SK-N-SH treated with all-trans-retinoic acid at 6 μM for 48 hours (cell line): ENCODE data around the gene NPAS2.

Experiments used
- ATAC-seq: fragments of 200-7000 bp; cut with Tn5 transposase; 3 replicates; pipeline ENCODE4 v1.9.1; 2020; ENCODE audit warnings: mild to moderate bottlenecking, moderate library complexity
- ARNTL ChIP-seq: fragments of 450-650 bp; formaldehyde crosslinking; IDR thresholded peaks from 2 replicates; pipeline ENCODE4 v1.5.0; 2020; ENCODE audit warnings: low read depth, mild to moderate bottlenecking, moderate library complexity, borderline replicate concordance
- BACH2 ChIP-seq: fragments of 250-450 bp; sonication (Bioruptor Pico); IDR thresholded peaks from 2 replicates; pipeline ENCODE4 v1.9.0; 2021; ENCODE audit warnings: mild to moderate bottlenecking, borderline replicate concordance
- CREB5 ChIP-seq: fragments of 250-450 bp; sonication (Bioruptor Pico); IDR thresholded peaks from 2 replicates; pipeline ENCODE4 v1.5.1; 2020; ENCODE audit warnings: low read depth, mild to moderate bottlenecking, moderate library complexity
- CSDC2 ChIP-seq: fragments of 250-450 bp; sonication (Bioruptor Pico); IDR thresholded peaks from 2 replicates; pipeline ENCODE4 v1.5.0; 2020; ENCODE audit warnings: mild to moderate bottlenecking, moderate library complexity
- CSRNP3 ChIP-seq: fragments of 250-450 bp; sonication (Bioruptor Pico); IDR thresholded peaks from 2 replicates; pipeline ENCODE4 v1.5.1; 2021; ENCODE audit warnings: mild to moderate bottlenecking, moderate library complexity
- ESRRG ChIP-seq: fragments of 250-450 bp; sonication (Bioruptor Pico); IDR thresholded peaks from 2 replicates; pipeline ENCODE4 v1.6.1; 2021; ENCODE audit warnings: mild to moderate bottlenecking
- GLIS3 ChIP-seq: fragments of 250-450 bp; sonication (Bioruptor Pico); IDR thresholded peaks from 2 replicates; pipeline ENCODE4 v1.5.0; 2020; ENCODE audit warnings: mild to moderate bottlenecking, moderate library complexity
- ISL1 ChIP-seq: fragments of 250-450 bp; sonication (Bioruptor Pico); IDR thresholded peaks from 2 replicates; pipeline ENCODE4 v2.1.2; 2022; ENCODE audit warnings: mild to moderate bottlenecking, moderate library complexity
- OSR1 ChIP-seq: fragments of 250-450 bp; sonication (Bioruptor Pico); IDR thresholded peaks from 2 replicates; pipeline ENCODE4 v1.8.0; 2022; ENCODE audit warnings: moderate library complexity, mild to moderate bottlenecking, inconsistent platforms
- PATZ1 ChIP-seq: fragments of 250-450 bp; sonication (Bioruptor Pico); IDR thresholded peaks from 2 replicates; pipeline ENCODE4 v1.8.0; 2020; ENCODE audit warnings: mild to moderate bottlenecking, moderate library complexity, borderline replicate concordance
- POU6F1 ChIP-seq: fragments of 250-450 bp; sonication (Bioruptor Pico); IDR thresholded peaks from 2 replicates; pipeline ENCODE4 v1.8.0; 2021; ENCODE audit warnings: low read depth, mild to moderate bottlenecking, moderate library complexity, borderline replicate concordance
- RARB ChIP-seq: fragments of 250-450 bp; sonication (Bioruptor Pico); IDR thresholded peaks from 2 replicates; pipeline ENCODE4 v1.8.0; 2021; ENCODE audit warnings: mild to moderate bottlenecking, moderate library complexity
- SNAI2 ChIP-seq: fragments of 250-450 bp; sonication (Bioruptor Pico); IDR thresholded peaks from 2 replicates; pipeline ENCODE4 v1.5.0; 2020; ENCODE audit warnings: mild to moderate bottlenecking, moderate library complexity
- TCF4 ChIP-seq: fragments of 250-450 bp; sonication (Bioruptor Pico); IDR thresholded peaks from 2 replicates; pipeline ENCODE4 v1.8.0; 2021; ENCODE audit warnings: mild to moderate bottlenecking, moderate library complexity, borderline replicate concordance
- TOX ChIP-seq: fragments of 250-450 bp; sonication (Bioruptor Pico); IDR thresholded peaks from 2 replicates; pipeline ENCODE4 v1.8.0; 2021; ENCODE audit warnings: mild to moderate bottlenecking, moderate library complexity, borderline replicate concordance
- TSHZ2 ChIP-seq: fragments of 250-450 bp; sonication (Bioruptor Pico); IDR thresholded peaks from 2 replicates; pipeline ENCODE4 v1.5.0; 2020; ENCODE audit warnings: mild to moderate bottlenecking, moderate library complexity
- ZC3H10 ChIP-seq: fragments of 250-450 bp; sonication (Bioruptor Pico); IDR thresholded peaks from 2 replicates; pipeline ENCODE4 v1.5.1; 2021; ENCODE audit warnings: mild to moderate bottlenecking, moderate library complexity
- ZFP3 ChIP-seq: fragments of 250-450 bp; sonication (Bioruptor Pico); IDR thresholded peaks from 2 replicates; pipeline ENCODE4 v1.5.0; 2020; ENCODE audit warnings: mild to moderate bottlenecking, moderate library complexity
- ZNF565 ChIP-seq: fragments of 450-650 bp; formaldehyde crosslinking; conservative IDR thresholded peaks from 2 replicates; pipeline ENCODE4 v1.5.0; 2020; ENCODE audit warnings: low read depth, mild to moderate bottlenecking, moderate library complexity
- ZNF8 ChIP-seq: fragments of 450-650 bp; formaldehyde crosslinking; IDR thresholded peaks from 2 replicates; pipeline ENCODE4 v1.5.0; 2020; ENCODE audit warnings: mild to moderate bottlenecking, moderate library complexity

The NPAS2 gene

GRCh38 chr2:100924122-100924519 is 104.2 kb downstream of the NPAS2 start:
- TF ChIP-seq ARNTL (CRISPR knock-in tag), result no peak
- no peak for TF ChIP-seq OSR1
- TF ChIP-seq TOX, result no peak
- no peak for TF ChIP-seq ZFP3 (CRISPR knock-in tag)
- no peak for TF ChIP-seq SNAI2 (CRISPR knock-in tag)
- no peak for TF ChIP-seq PATZ1 (CRISPR knock-in tag)
- no peak for TF ChIP-seq ISL1 (CRISPR knock-in tag)
- TF ChIP-seq ZC3H10 (CRISPR knock-in tag), result no peak
- no peak for TF ChIP-seq ZNF8
- TF ChIP-seq GLIS3 (CRISPR knock-in tag), result no peak
- no peak for TF ChIP-seq ZNF565
- no peak for TF ChIP-seq TSHZ2 (CRISPR knock-in tag)
- TF ChIP-seq CSDC2 (CRISPR knock-in tag), result no peak
- TF ChIP-seq TCF4, result no peak
- ATAC-seq, result peak; percentile 28

DNA sequence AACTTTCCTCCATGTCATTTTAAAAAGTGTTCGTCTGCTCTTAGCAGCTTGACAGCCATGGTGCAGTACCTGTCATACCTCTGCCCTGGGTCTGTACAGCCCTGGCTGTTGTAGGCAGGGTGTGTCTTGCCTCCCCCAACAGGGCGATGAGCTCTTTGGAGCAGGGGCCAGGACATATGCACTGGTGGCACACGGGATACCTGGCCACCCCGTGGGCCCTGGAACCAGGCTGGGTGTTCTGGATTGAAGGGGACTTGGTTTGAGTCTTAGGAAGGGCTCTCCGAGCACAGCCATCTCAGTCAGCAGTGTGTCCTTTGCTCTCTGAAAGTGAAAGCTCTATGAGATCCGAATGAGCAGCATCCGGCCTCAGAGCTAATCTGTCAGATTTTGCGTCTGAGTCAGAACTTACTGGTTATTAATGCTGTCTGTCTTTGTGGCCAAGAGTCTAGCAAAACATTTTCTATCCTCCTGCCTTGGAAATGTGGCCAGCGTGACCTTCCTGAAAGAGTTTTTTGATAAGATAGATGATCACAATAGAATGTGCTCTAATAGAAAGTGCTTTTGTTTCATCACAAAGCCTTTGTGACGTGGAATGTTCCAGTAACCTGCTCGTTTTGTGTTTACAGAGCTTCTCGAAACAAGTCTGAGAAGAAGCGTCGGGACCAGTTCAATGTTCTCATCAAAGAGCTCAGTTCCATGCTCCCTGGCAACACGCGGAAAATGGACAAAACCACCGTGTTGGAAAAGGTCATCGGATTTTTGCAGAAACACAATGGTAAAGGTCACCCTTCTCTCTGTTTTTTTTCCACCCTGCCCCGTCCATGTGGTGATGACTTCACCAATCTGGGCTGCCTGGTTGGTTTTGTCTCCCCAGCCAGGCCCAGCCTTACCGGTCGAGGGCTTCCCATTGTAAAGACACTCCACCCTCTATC is 104.8 kb downstream of the NPAS2 start:
- peak; percentile 85 for ATAC-seq
- TF ChIP-seq ESRRG (CRISPR knock-in tag) (no peak), ZNF565 (no peak), CREB5 (no peak), GLIS3 (CRISPR knock-in tag) (no peak), OSR1 (no peak), CSRNP3 (CRISPR knock-in tag) (no peak), POU6F1 (CRISPR knock-in tag) (no peak), TSHZ2 (CRISPR knock-in tag) (no peak), ZFP3 (CRISPR knock-in tag) (no peak), SNAI2 (CRISPR knock-in tag) (no peak), TOX (no peak), TCF4 (no peak), CSDC2 (CRISPR knock-in tag) (no peak), ISL1 (CRISPR knock-in tag) (no peak), BACH2 (CRISPR knock-in tag) (no peak), RARB (CRISPR knock-in tag) (no peak), ZC3H10 (CRISPR knock-in tag) (no peak), ZNF8 (no peak), ARNTL (CRISPR knock-in tag) (no peak)
